Jurkat, Clone E6-1 (cell line): ENCODE data around the gene SMAP2. TPM values are rescaled to one million over a fixed set of nuclear protein-coding genes. Genes with fewer than 3 reads are reported as not detected.
A peak's percentile ranks its signal among the peaks of the same experiment; 100 is the strongest.
"Not testable (repeated sequence)": the region's sequence is repeated elsewhere in the genome, so short reads cannot be mapped to it uniquely, and the experiment has no call there.

ENCODE experiments used
- DNase-seq: peaks from one replicate; pipeline ENCODE4 v3.0.0-alpha.2; 2011; ENCODE audit warnings: low read depth, low spot score
- H3K4me3 ChIP-seq: 2 replicates; pipeline ENCODE4 v1.5.1; 2011; ENCODE audit warnings: mild to moderate bottlenecking, low read length, control low read depth, moderate library complexity
- polyA plus RNA-seq: library from polyadenylated mRNA; unstranded; fragments of >200 nt; gene quantifications from one replicate; pipeline ENCODE4 v1.2.1, GENCODE V29; 2012; ENCODE audit warnings: missing spikeins; ENCODE audit not compliant: insufficient read length, insufficient read depth

SMAP2 gene
- polyA plus RNA-seq, result 33.8 TPM

GRCh38 chr1:40373323-40374283 is at the start of gene SMAP2:
Gene SMAP2 (plus strand): TSS chr1:40373727. CDS start chr1:40374121, 394 bp downstream.
- H3K4me3 ChIP-seq, result peak within 1 kb of the TSS; percentile 91
- peak; percentile 90 for DNase-seq

- H3K4me3 ChIP-seq, DNase-seq: not testable (repeated sequence)
Observed at GRCh38 chr1:40331403-40331802, 42.1 kb upstream of the SMAP2 start.

GRCh38 chr1:40332695-40333094 is 40.8 kb upstream of the SMAP2 start:
- no peak overlapping the region for H3K4me3 ChIP-seq
- no peak for DNase-seq

- no peak overlapping the region for H3K4me3 ChIP-seq
- DNase-seq, result no peak
Observed at GRCh38 chr1:40337443-40337842, 36.1 kb upstream of the SMAP2 start.

GRCh38 chr1:40338745-40339419 is 34.6 kb upstream of the SMAP2 start:
- peak; percentile 86 for DNase-seq
- H3K4me3 ChIP-seq, result no peak overlapping the region

- DNase-seq, result no peak
Observed at GRCh38 chr1:40339420-40340323, 33.9 kb upstream of the SMAP2 start.

GRCh38 chr1:40341491-40342380 is 31.8 kb upstream of the SMAP2 start:
- DNase-seq, result no peak
- H3K4me3 ChIP-seq, result no peak overlapping the region

More at GRCh38 chr1:40339420-40340323, 33.9 kb upstream of the SMAP2 start:
- no peak overlapping the region for H3K4me3 ChIP-seq

GRCh38 chr1:40342381-40342717 is 31.2 kb upstream of the SMAP2 start:
- not testable (repeated sequence) for DNase-seq, H3K4me3 ChIP-seq

GRCh38 chr1:40344597-40344996 is 28.9 kb upstream of the SMAP2 start:
- H3K4me3 ChIP-seq, result no peak overlapping the region
- no peak for DNase-seq

GRCh38 chr1:40350391-40350790 is 23.1 kb upstream of the SMAP2 start:
- H3K4me3 ChIP-seq, result no peak overlapping the region

GRCh38 chr1:40351124-40351523 is 22.4 kb upstream of the SMAP2 start:
- no peak overlapping the region for H3K4me3 ChIP-seq
- DNase-seq, result no peak

More at GRCh38 chr1:40350391-40350790, 23.1 kb upstream of the SMAP2 start:
- DNase-seq, result no peak

GRCh38 chr1:40352126-40352525 is 21.4 kb upstream of the SMAP2 start:
- H3K4me3 ChIP-seq, result no peak overlapping the region
- no peak for DNase-seq

GRCh38 chr1:40353082-40353481 is 20.4 kb upstream of the SMAP2 start:
- no peak overlapping the region for H3K4me3 ChIP-seq
- no peak for DNase-seq

- H3K4me3 ChIP-seq, result no peak overlapping the region
- no peak for DNase-seq
Observed at GRCh38 chr1:40357625-40358024, 15.9 kb upstream of the SMAP2 start.

GRCh38 chr1:40360631-40361030 is 12.9 kb upstream of the SMAP2 start:
- no peak overlapping the region for H3K4me3 ChIP-seq
- no peak for DNase-seq

- H3K4me3 ChIP-seq, result no peak overlapping the region
- DNase-seq, result no peak
Observed at GRCh38 chr1:40361201-40361600, 12.3 kb upstream of the SMAP2 start.

- DNase-seq, result no peak
- no peak overlapping the region for H3K4me3 ChIP-seq
Observed at GRCh38 chr1:40361637-40362036, 11.9 kb upstream of the SMAP2 start.

- no peak for DNase-seq
- H3K4me3 ChIP-seq, result no peak overlapping the region
Observed at GRCh38 chr1:40362199-40362598, 11.3 kb upstream of the SMAP2 start.
